IMR-90 (cell line): ENCODE measurements around the gene PATL2.
"Not testable (repeated sequence)": the region's sequence is repeated elsewhere in the genome, so short reads cannot be mapped to it uniquely, and the experiment has no call there.

ENCODE experiments used
- MXI1 ChIP-seq: IDR thresholded peaks from 2 replicates; pipeline ENCODE4 v1.6.1; 2012; ENCODE audit warnings: low read depth, mild to moderate bottlenecking, low read length, moderate library complexity, borderline replicate concordance
- TF ChIP-seq, protein P1 (sequence below): conservative IDR thresholded peaks from 2 replicates; pipeline ENCODE4 v1.5.1; 2012; ENCODE audit warnings: mild to moderate bottlenecking, low read depth, low read length, improper control_type of control experiment

DNA sequence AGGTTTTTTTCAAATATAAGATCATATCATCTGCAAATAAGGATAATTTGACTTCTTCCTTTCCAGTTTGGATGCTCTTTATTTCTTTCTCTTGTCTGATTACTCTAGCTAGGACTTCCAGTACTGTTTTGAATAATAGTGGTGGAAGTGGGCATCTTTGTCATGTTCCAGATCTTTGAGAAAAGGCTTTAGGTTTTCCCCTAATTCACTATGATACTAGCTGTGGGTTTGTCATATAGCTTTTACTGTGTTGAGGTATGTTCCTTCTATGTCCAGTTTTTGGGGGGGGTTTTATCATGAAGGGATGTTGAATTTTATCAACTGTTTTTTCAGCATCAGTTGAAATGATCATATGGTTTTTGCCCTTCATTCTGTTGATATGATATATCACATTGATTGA is 10.4 kb downstream of the PATL2 start:
- TF ChIP-seq, protein P1, sequence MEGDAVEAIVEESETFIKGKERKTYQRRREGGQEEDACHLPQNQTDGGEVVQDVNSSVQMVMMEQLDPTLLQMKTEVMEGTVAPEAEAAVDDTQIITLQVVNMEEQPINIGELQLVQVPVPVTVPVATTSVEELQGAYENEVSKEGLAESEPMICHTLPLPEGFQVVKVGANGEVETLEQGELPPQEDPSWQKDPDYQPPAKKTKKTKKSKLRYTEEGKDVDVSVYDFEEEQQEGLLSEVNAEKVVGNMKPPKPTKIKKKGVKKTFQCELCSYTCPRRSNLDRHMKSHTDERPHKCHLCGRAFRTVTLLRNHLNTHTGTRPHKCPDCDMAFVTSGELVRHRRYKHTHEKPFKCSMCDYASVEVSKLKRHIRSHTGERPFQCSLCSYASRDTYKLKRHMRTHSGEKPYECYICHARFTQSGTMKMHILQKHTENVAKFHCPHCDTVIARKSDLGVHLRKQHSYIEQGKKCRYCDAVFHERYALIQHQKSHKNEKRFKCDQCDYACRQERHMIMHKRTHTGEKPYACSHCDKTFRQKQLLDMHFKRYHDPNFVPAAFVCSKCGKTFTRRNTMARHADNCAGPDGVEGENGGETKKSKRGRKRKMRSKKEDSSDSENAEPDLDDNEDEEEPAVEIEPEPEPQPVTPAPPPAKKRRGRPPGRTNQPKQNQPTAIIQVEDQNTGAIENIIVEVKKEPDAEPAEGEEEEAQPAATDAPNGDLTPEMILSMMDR: not testable (repeated sequence)
- not testable (repeated sequence) for TF ChIP-seq MXI1
